T1000 (cell line): Measurements from ENCODE around the gene NUCB1.
"Not testable (repeated sequence)": the region's sequence is repeated elsewhere in the genome, so short reads cannot be mapped to it uniquely, and the experiment has no call there.

Experiments
- DNase-seq: peaks from one replicate; lab custom pipeline; 2025; ENCODE audit warnings: mixed read lengths; lab: John Stamatoyannopoulos, UW

Gene NUCB1

GRCh38 chr19:48899781-48900476 lies at the start of gene NUCB1:
Gene NUCB1 (plus strand): TSS chr19:48900312. CDS start chr19:48900797, 485 bp downstream.
- peak; percentile 95 for DNase-seq

GRCh38 chr19:48852292-48852691 lies 47.8 kb upstream of the NUCB1 start:
- DNase-seq, result no peak

GRCh38 chr19:48853483-48853882 lies 46.6 kb upstream of the NUCB1 start:
- DNase-seq, result no peak

GRCh38 chr19:48854103-48854502 lies 46.0 kb upstream of the NUCB1 start:
- DNase-seq, result no peak

GRCh38 chr19:48856921-48857320 lies 43.2 kb upstream of the NUCB1 start:
- DNase-seq, result no peak

- DNase-seq, result no peak
Measured at GRCh38 chr19:48858984-48859710, 41.0 kb upstream of the NUCB1 start.

GRCh38 chr19:48859711-48860572 lies 40.2 kb upstream of the NUCB1 start:
- DNase-seq, result no peak

GRCh38 chr19:48861313-48861712 lies 38.8 kb upstream of the NUCB1 start:
- DNase-seq, result no peak

GRCh38 chr19:48862827-48863226 lies 37.3 kb upstream of the NUCB1 start:
- no peak for DNase-seq

- DNase-seq, result no peak
Measured at GRCh38 chr19:48866692-48867091, 33.4 kb upstream of the NUCB1 start.

GRCh38 chr19:48867123-48867745 lies 32.9 kb upstream of the NUCB1 start:
- DNase-seq, result no peak

GRCh38 chr19:48867746-48868113 lies 32.4 kb upstream of the NUCB1 start:
- DNase-seq, result no peak

GRCh38 chr19:48868114-48868886 lies 31.8 kb upstream of the NUCB1 start, which contains the start of gene PLEKHA4:
Gene PLEKHA4 (minus strand): TSS chr19:48868617. CDS start chr19:48867620, 997 bp downstream.
- no peak for DNase-seq

GRCh38 chr19:48870048-48870447 lies 30.1 kb upstream of the NUCB1 start:
- DNase-seq, result no peak

GRCh38 chr19:48871471-48872181 lies 28.5 kb upstream of the NUCB1 start:
- not testable (repeated sequence) for DNase-seq

- DNase-seq, result peak; percentile 98
Measured at GRCh38 chr19:48872182-48872883, 27.8 kb upstream of the NUCB1 start, which contains the start of gene PPP1R15A. Gene PPP1R15A (plus strand): TSS chr19:48872421. CDS start chr19:48873234, 813 bp downstream.

GRCh38 chr19:48872884-48873475 lies 27.1 kb upstream of the NUCB1 start:
- DNase-seq, result peak; percentile 75

GRCh38 chr19:48873476-48874302 lies 26.4 kb upstream of the NUCB1 start:
- no peak for DNase-seq
